BJ (cell line): ENCODE results near the gene ANHX. TPM values are rescaled to one million over a fixed set of nuclear protein-coding genes. Genes with fewer than 3 reads are reported as not detected.
"Not testable (repeated sequence)": the region's sequence is repeated elsewhere in the genome, so short reads cannot be mapped to it uniquely, and the experiment has no call there.

Source experiments
- CTCF ChIA-PET: fragments of 350-600 bp; formaldehyde crosslinking; extraction: SDS; loops from one replicate; lab custom pipeline; 2021; ENCODE audit warnings: antibody characterized with exemption, inconsistent platforms; lab: Yijun Ruan, JAX
- POLR2A ChIA-PET: fragments of 300-600 bp; sonication (Branson Sonifier 250); formaldehyde crosslinking; extraction: SDS; loops from one replicate; lab custom pipeline; 2021; ENCODE audit warnings: antibody characterized with exemption; lab: Charles Lee
- DNase-seq: peaks from one replicate; pipeline ENCODE4 v3.0.0-alpha.2; 2011; ENCODE audit warnings: low read depth
- H3K27me3 ChIP-seq: 2 replicates; pipeline ENCODE4 v1.6.0; 2011; ENCODE audit warnings: low read length; ENCODE audit not compliant: control insufficient read depth, insufficient read depth
- H3K36me3 ChIP-seq: 2 replicates; pipeline ENCODE4 v1.5.1; 2011; ENCODE audit warnings: low read length; ENCODE audit not compliant: control insufficient read depth, insufficient read depth
- H3K4me3 ChIP-seq: 2 replicates; pipeline ENCODE4 v1.5.1; 2011; ENCODE audit warnings: low read depth, mild to moderate bottlenecking, control low read depth, low read length
- CTCF ChIP-seq: IDR thresholded peaks from 2 replicates; pipeline ENCODE4 v1.5.1; 2011; ENCODE audit warnings: low read depth, mild to moderate bottlenecking, control low read depth, inconsistent platforms, low read length, moderate library complexity; ENCODE audit not compliant: insufficient read depth
- polyA minus RNA-seq: library from RNA; depleted of rRNA, polyadenylated mRNA; stranded (reverse); fragments of >200 nt; gene quantifications from 2 replicates; pipeline ENCODE4 v1.2.3, GENCODE V29; 2011; rRNA and poly(A)+ RNA removed
- polyA plus RNA-seq: library from polyadenylated mRNA; depleted of rRNA; stranded (reverse); fragments of >200 nt; gene quantifications from 2 replicates; pipeline ENCODE4 v1.2.3, GENCODE V29; 2011; rRNA removed

ANHX gene
- polyA plus RNA-seq (not detected in 2 replicates), polyA minus RNA-seq (not detected in 2 replicates)

- DNase-seq = no peak
- no peak for TF ChIP-seq CTCF
- no peak within 1 kb of the TSS for H3K4me3 ChIP-seq
- ChIA-PET POLR2A (no interaction called here), CTCF (no interaction called here)
- H3K36me3 ChIP-seq = no peaks in the 10 kb centered on the region
- no peaks in the 10 kb centered on the region for H3K27me3 ChIP-seq
These were observed at the start of gene ANHX for GRCh38 chr12:133235401-133236112. ANHX (minus strand) TSS chr12:133235877; CDS start chr12:133234356, 1,521 bp downstream.

- DNase-seq, POLR2A ChIA-PET, CTCF ChIA-PET: not testable (repeated sequence)
These were observed 29.0 kb upstream of the ANHX start for GRCh38 chr12:133264668-133265067.

GRCh38 chr12:133264173-133264572 lies 28.5 kb upstream of the ANHX start:
- no peaks in the 10 kb centered on the region for H3K36me3 ChIP-seq
- no peaks in the 10 kb centered on the region for H3K27me3 ChIP-seq
- H3K4me3 ChIP-seq = no peak overlapping the region
- no peak for TF ChIP-seq CTCF
- ChIA-PET CTCF (no interaction called here), POLR2A (no interaction called here)
- no peak for DNase-seq

More at GRCh38 chr12:133264668-133265067, 29.0 kb upstream of the ANHX start:
- not testable (repeated sequence) for H3K36me3 ChIP-seq, H3K4me3 ChIP-seq, H3K27me3 ChIP-seq

- Histone ChIP-seq H3K36me3 (no peaks in the 10 kb centered on the region), H3K27me3 (no peaks in the 10 kb centered on the region), H3K4me3 (no peak overlapping the region)
- TF ChIP-seq CTCF = no peak
- POLR2A ChIA-PET = no interaction called here
- CTCF ChIA-PET = no interaction called here
- no peak for DNase-seq
These were observed 20.6 kb upstream of the ANHX start for GRCh38 chr12:133256321-133256720.

- POLR2A ChIA-PET, H3K36me3 ChIP-seq, DNase-seq, CTCF ChIA-PET, H3K27me3 ChIP-seq, H3K4me3 ChIP-seq: not testable (repeated sequence)
These were observed 20.2 kb upstream of the ANHX start for GRCh38 chr12:133255833-133256232.

- no peaks in the 10 kb centered on the region for H3K27me3 ChIP-seq
- ChIA-PET POLR2A (no interaction called here), CTCF (no interaction called here)
- no peak for TF ChIP-seq CTCF
- H3K4me3 ChIP-seq = no peak overlapping the region
- DNase-seq = no peak
- no peaks in the 10 kb centered on the region for H3K36me3 ChIP-seq
These were observed 16.1 kb upstream of the ANHX start for GRCh38 chr12:133251732-133252131.
